Measurements from ENCODE around the gene SLC34A1.
A peak's percentile ranks its signal among the peaks of the same experiment; 100 is the strongest.
"Not testable (repeated sequence)": the region's sequence is repeated elsewhere in the genome, so short reads cannot be mapped to it uniquely, and the experiment has no call there.

The SLC34A1 gene

GRCh38 chr5:177384134-177384533, at the start of gene SLC34A1:
TSS of gene SLC34A1 (plus strand) at chr5:177384434. CDS start at chr5:177385742, 1,308 bp downstream.
- no peak for DNase-seq

- DNase-seq, result no peak
Observed at GRCh38 chr5:177334781-177335700, 49.2 kb upstream of the SLC34A1 start.

- no peak for DNase-seq
Observed at GRCh38 chr5:177335701-177336065, 48.6 kb upstream of the SLC34A1 start.

- no peak for DNase-seq
Observed at GRCh38 chr5:177336112-177336511, 48.1 kb upstream of the SLC34A1 start.

GRCh38 chr5:177336603-177337494, 47.4 kb upstream of the SLC34A1 start:
- no peak for DNase-seq

GRCh38 chr5:177338251-177339106, 45.8 kb upstream of the SLC34A1 start:
- no peak for DNase-seq

GRCh38 chr5:177339107-177339638, 45.1 kb upstream of the SLC34A1 start:
- no peak for DNase-seq

- not testable (repeated sequence) for DNase-seq
Observed at GRCh38 chr5:177343000-177343399, 41.2 kb upstream of the SLC34A1 start.

GRCh38 chr5:177343777-177344176, 40.5 kb upstream of the SLC34A1 start:
- no peak for DNase-seq

- no peak for DNase-seq
Observed at GRCh38 chr5:177344891-177345290, 39.3 kb upstream of the SLC34A1 start.

GRCh38 chr5:177346820-177347219, 37.4 kb upstream of the SLC34A1 start:
- DNase-seq, result no peak

GRCh38 chr5:177347699-177348098, 36.5 kb upstream of the SLC34A1 start:
- no peak for DNase-seq

- DNase-seq, result no peak
Observed at GRCh38 chr5:177349362-177349647, 34.9 kb upstream of the SLC34A1 start.

GRCh38 chr5:177349762-177350161, 34.5 kb upstream of the SLC34A1 start:
- DNase-seq, result no peak

- DNase-seq, result no peak
Observed at GRCh38 chr5:177350776-177351391, 33.4 kb upstream of the SLC34A1 start.

- DNase-seq, result peak; percentile 75 to 92 (median 90)
Observed at GRCh38 chr5:177351392-177352329, 32.6 kb upstream of the SLC34A1 start, which contains the start of gene LMAN2. TSS of gene LMAN2 (minus strand) at chr5:177351668. CDS start at chr5:177351647, 21 bp downstream.

- DNase-seq, result no peak
Observed at GRCh38 chr5:177353093-177353492, 31.1 kb upstream of the SLC34A1 start.

- no peak for DNase-seq
Observed at GRCh38 chr5:177354256-177354655, 30.0 kb upstream of the SLC34A1 start.

- DNase-seq, result no peak
Observed at GRCh38 chr5:177354711-177355110, 29.5 kb upstream of the SLC34A1 start.

- no peak for DNase-seq
Observed at GRCh38 chr5:177355162-177355867, 28.9 kb upstream of the SLC34A1 start.
